H1 (cell line): Measurements from ENCODE around the gene DAPK3. TPM values are rescaled to one million over a fixed set of nuclear protein-coding genes. Genes with fewer than 3 reads are reported as not detected.

Source experiments
- CTCF ChIA-PET: fragments of 300-600 bp; sonication (Branson Sonifier 250); formaldehyde crosslinking; loops from one replicate; lab custom pipeline; 2021; ENCODE audit not compliant: partially characterized antibody; lab: Charles Lee
- POLR2A ChIA-PET: fragments of 300-600 bp; sonication (Branson Sonifier 250); formaldehyde crosslinking; loops from one replicate; lab custom pipeline; 2021; ENCODE audit warnings: inconsistent platforms; ENCODE audit not compliant: partially characterized antibody; lab: Charles Lee
- DNase-seq, 2 experiments: peaks; one replicate each; pipeline versions ENCODE4 v3.0.0 to v3.0.0-alpha.2; 2010 to 2022; ENCODE audit warnings: low spot score in 2 of 2, low read depth in 1 of 2, mixed read lengths in 1 of 2
- FAIRE-seq: peaks from 2 replicates; lab custom pipeline; 2011; peaks lifted over from hg19 to GRCh38; lab: Jason Lieb, UNC
- H2AFZ ChIP-seq: 2 replicates; pipeline ENCODE4 v1.8.1; 2012; ENCODE audit warnings: low read length, inconsistent platforms
- H2AK5ac ChIP-seq: 2 replicates; pipeline ENCODE4 v1.6.1; 2013; ENCODE audit warnings: low read depth, low read length
- H2BK120ac ChIP-seq: replicated peaks from 2 replicates; pipeline ENCODE3; 2013; ENCODE audit warnings: low read depth, low read length, inconsistent platforms
- H2BK12ac ChIP-seq: 2 replicates; pipeline ENCODE4 v1.6.1; 2013; ENCODE audit warnings: low read depth, low read length
- H2BK15ac ChIP-seq: 2 replicates; pipeline ENCODE4 v1.6.1; 2013; ENCODE audit warnings: low read length
- H2BK20ac ChIP-seq: 2 replicates; pipeline ENCODE4 v1.6.1; 2013; ENCODE audit warnings: low read length
- H2BK5ac ChIP-seq: 2 replicates; pipeline ENCODE4 v1.6.1; 2013; ENCODE audit warnings: low read depth, low read length
- H3K14ac ChIP-seq: 2 replicates; pipeline ENCODE4 v1.6.1; 2013; ENCODE audit warnings: inconsistent platforms; ENCODE audit not compliant: insufficient read length
- H3K18ac ChIP-seq: 2 replicates; pipeline ENCODE4 v1.6.1; 2013; ENCODE audit warnings: low read length; ENCODE audit errors: extremely low read depth
- H3K23ac ChIP-seq: 2 replicates; pipeline ENCODE4 v1.6.1; 2013; ENCODE audit warnings: inconsistent platforms; ENCODE audit not compliant: insufficient read length
- H3K23me2 ChIP-seq: 2 replicates; pipeline ENCODE4 v1.6.1; 2013; ENCODE audit warnings: low read depth, low read length
- H3K27ac ChIP-seq: 2 replicates; pipeline ENCODE4 v1.6.1; 2011; ENCODE audit warnings: low read depth, low read length, inconsistent platforms
- H3K27me3 ChIP-seq, 4 experiments: replicated peaks in 1 of 4; 1 replicate in 1 of 4; 2 replicates in 3 of 4; pipeline versions ENCODE4 v1.6.1 to v1.8.1; 2011 to 2013; ENCODE audit warnings: low read length in 3 of 4, mild to moderate bottlenecking in 3 of 4, inconsistent platforms in 2 of 4, mixed read lengths in 2 of 4, moderate library complexity in 1 of 4; ENCODE audit not compliant: control insufficient read depth in 3 of 4, insufficient read depth in 3 of 4; ENCODE audit errors: extremely low read depth in 1 of 4
- H3K36me3 ChIP-seq, 4 experiments: 2 replicates each; pipeline versions ENCODE4 v1.6.1 to v1.8.1; 2011 to 2013; ENCODE audit warnings: mild to moderate bottlenecking in 4 of 4, low read length in 3 of 4, moderate library complexity in 2 of 4, control low read depth in 1 of 4, inconsistent platforms in 1 of 4; ENCODE audit not compliant: insufficient read depth in 4 of 4, control insufficient read depth in 2 of 4
- H3K4ac ChIP-seq: replicated peaks from 2 replicates; pipeline ENCODE3; 2013; ENCODE audit warnings: low read length, low read depth, mixed read lengths, inconsistent platforms; ENCODE audit not compliant: insufficient read length
- H3K4me1 ChIP-seq, 4 experiments: replicated peaks in 1 of 4; 1 replicate in 1 of 4; 2 replicates in 3 of 4; pipeline versions ENCODE4 v1.6.1 to v1.8.1; 2011 to 2013; ENCODE audit warnings: low read length in 3 of 4, inconsistent platforms in 2 of 4, mixed read lengths in 1 of 4; ENCODE audit not compliant: insufficient read depth in 4 of 4, control insufficient read depth in 3 of 4
- H3K4me2 ChIP-seq, 2 experiments: 2 replicates each; pipeline versions ENCODE4 v1.6.1 to v1.8.1; 2011 to 2013; ENCODE audit warnings: low read depth in 2 of 2, low read length in 2 of 2, control low read depth in 1 of 2, inconsistent platforms in 1 of 2, mild to moderate bottlenecking in 1 of 2; ENCODE audit not compliant: insufficient read depth in 1 of 2
- H3K4me3 ChIP-seq, 4 experiments: fragments of 200-600, 300-600 bp in 1 of 4; sonication (generic), shearing (Covaris generic), sonication (Bioruptor Twin) in 1 of 4; 2 replicates each; pipeline versions ENCODE4 v1.5.1 to v1.8.1; 2011 to 2016; ENCODE audit warnings: low read length in 4 of 4, low read depth in 3 of 4, control low read depth in 2 of 4, inconsistent platforms in 2 of 4, mild to moderate bottlenecking in 2 of 4, mixed read lengths in 1 of 4, moderate library complexity in 1 of 4; ENCODE audit not compliant: insufficient read depth in 2 of 4; ENCODE audit errors: extremely low read depth in 1 of 4
- H3K56ac ChIP-seq: replicated peaks from 2 replicates; pipeline ENCODE3; 2013; ENCODE audit warnings: low read depth, mild to moderate bottlenecking, mixed read lengths, low read length, inconsistent platforms; ENCODE audit not compliant: insufficient read length
- H3K79me1 ChIP-seq: 2 replicates; pipeline ENCODE4 v1.6.1; 2013; ENCODE audit warnings: low read depth, low read length, control low read depth
- H3K79me2 ChIP-seq, 2 experiments: 2 replicates each; pipeline versions ENCODE4 v1.6.1 to v1.8.1; 2012 to 2013; ENCODE audit warnings: low read length in 2 of 2, mild to moderate bottlenecking in 2 of 2, inconsistent platforms in 1 of 2; ENCODE audit not compliant: insufficient read depth in 2 of 2, control insufficient read depth in 1 of 2
- H3K9ac ChIP-seq, 4 experiments: replicated peaks in 1 of 4; 1 replicate in 1 of 4; 2 replicates in 3 of 4; pipeline versions ENCODE4 v1.6.1 to v1.8.1; 2011 to 2013; ENCODE audit warnings: low read depth in 3 of 4, low read length in 3 of 4, control low read depth in 2 of 4, mild to moderate bottlenecking in 2 of 4, moderate library complexity in 2 of 4, inconsistent platforms in 1 of 4; ENCODE audit errors: extremely low read depth in 1 of 4
- H3K9me3 ChIP-seq, 2 experiments: 2 replicates each; pipeline versions ENCODE4 v1.6.1 to v1.8.1; 2012 to 2013; ENCODE audit warnings: mild to moderate bottlenecking in 2 of 2, moderate library complexity in 2 of 2, control low read depth in 1 of 2, inconsistent platforms in 1 of 2, low read depth in 1 of 2, low read length in 1 of 2, mixed read lengths in 1 of 2; ENCODE audit not compliant: insufficient read depth in 2 of 2
- H4K20me1 ChIP-seq, 2 experiments: replicated peaks in 1 of 2; 2 replicates each; pipeline versions ENCODE3 to v1.8.1; 2011 to 2013; ENCODE audit warnings: inconsistent platforms in 2 of 2, low read length in 2 of 2, mild to moderate bottlenecking in 1 of 2; ENCODE audit not compliant: insufficient read depth in 2 of 2, control insufficient read depth in 1 of 2
- H4K5ac ChIP-seq: 2 replicates; pipeline ENCODE4 v1.6.1; 2013; ENCODE audit warnings: low read length, low read depth, mixed read lengths, inconsistent platforms; ENCODE audit not compliant: insufficient read length
- H4K8ac ChIP-seq: 2 replicates; pipeline ENCODE4 v1.8.0; 2013; ENCODE audit warnings: mild to moderate bottlenecking, moderate library complexity, low read length, inconsistent platforms; ENCODE audit not compliant: insufficient read depth; ENCODE audit errors: extremely low read depth
- H4K91ac ChIP-seq: replicated peaks from 2 replicates; pipeline ENCODE3; 2013; ENCODE audit warnings: low read length, mixed read lengths, inconsistent platforms; ENCODE audit not compliant: insufficient read length
- JUN ChIP-seq: IDR thresholded peaks from 2 replicates; pipeline ENCODE4 v1.6.1; 2011; ENCODE audit warnings: low read depth, mild to moderate bottlenecking, improper control_type of control experiment, low read length
- POLR2AphosphoS5 ChIP-seq: IDR thresholded peaks from 2 replicates; pipeline ENCODE4 v1.6.1; 2011; ENCODE audit warnings: low read depth, low read length
- RAD21 ChIP-seq, 2 experiments: IDR thresholded peaks in 1 of 2; conservative IDR thresholded peaks in 1 of 2; 2 replicates each; pipeline ENCODE4 v1.6.1; 2011; ENCODE audit warnings: low read depth in 2 of 2, low read length in 2 of 2, improper control_type of control experiment in 1 of 2, inconsistent platforms in 1 of 2, mild to moderate bottlenecking in 1 of 2, moderate library complexity in 1 of 2
- SIN3A ChIP-seq, 2 experiments: IDR thresholded peaks in 1 of 2; conservative IDR thresholded peaks in 1 of 2; 2 replicates each; pipeline ENCODE4 v1.6.1; 2011 to 2012; ENCODE audit warnings: low read length in 2 of 2, improper control_type of control experiment in 1 of 2, low read depth in 1 of 2, mild to moderate bottlenecking in 1 of 2
- WGBS, 2 experiments: shearing (Covaris generic) in 1 of 2; methylation state at CpG; one replicate each; pipeline versions ENCODE4 v1.1.6 to v1.1.7; 2013 to 2015; ENCODE audit warnings: low lambda C conversion rate in 2 of 2, mixed read lengths in 2 of 2, inconsistent platforms in 1 of 2, low coverage in 1 of 2, missing lambda C conversion rate in 1 of 2; ENCODE audit not compliant: insufficient replicate concordance in 2 of 2, insufficient coverage in 1 of 2, insufficient read length in 1 of 2; ENCODE audit errors: extremely low coverage in 1 of 2, missing lambda C conversion rate in 1 of 2; 5-methylcytosine and 5-hydroxymethylcytosine counted together
- polyA plus RNA-seq, 7 experiments: library from polyadenylated mRNA; depleted of rRNA in 3 of 7; stranded (reverse) in 5 of 7; unstranded in 2 of 7; fragments of >200 nt in 5 of 7; fragments of 200-250 nt in 2 of 7; gene quantifications; 1 replicate in 5 of 7; 2 replicates in 1 of 7; 4 replicates in 1 of 7; pipeline versions ENCODE4 v1.2.1 to v1.2.3, GENCODE V29; 2011 to 2013; ENCODE audit warnings: missing spikeins in 2 of 7, mixed read lengths in 2 of 7
- total RNA-seq: library from RNA; stranded (reverse); fragmentation: NEBNext Ultra II Directional; extraction: Animal tissue kit (Norgen Biotek cat#: 25700); gene quantifications from 2 replicates; pipeline ENCODE4 v1.2.1, GENCODE V29; 2021
- TF ChIP-seq, protein P1 (sequence below), 3 experiments: IDR thresholded peaks; 1 replicate in 2 of 3; 2 replicates in 1 of 3; pipeline versions ENCODE4 v1.5.1 to v1.6.1; 2011; ENCODE audit warnings: low read length in 3 of 3, mild to moderate bottlenecking in 3 of 3, inconsistent platforms in 2 of 3, low read depth in 1 of 3, moderate library complexity in 1 of 3; ENCODE audit not compliant: insufficient read depth in 1 of 3; ENCODE audit errors: control extremely low read depth in 1 of 3

DAPK3 gene
- total and polyA plus RNA-seq, 2 of the 8 experiments (the other 6 are each of a cell fraction or from before 2014, with no cell fraction given) = 53.2 to 78.1 TPM

DNA sequence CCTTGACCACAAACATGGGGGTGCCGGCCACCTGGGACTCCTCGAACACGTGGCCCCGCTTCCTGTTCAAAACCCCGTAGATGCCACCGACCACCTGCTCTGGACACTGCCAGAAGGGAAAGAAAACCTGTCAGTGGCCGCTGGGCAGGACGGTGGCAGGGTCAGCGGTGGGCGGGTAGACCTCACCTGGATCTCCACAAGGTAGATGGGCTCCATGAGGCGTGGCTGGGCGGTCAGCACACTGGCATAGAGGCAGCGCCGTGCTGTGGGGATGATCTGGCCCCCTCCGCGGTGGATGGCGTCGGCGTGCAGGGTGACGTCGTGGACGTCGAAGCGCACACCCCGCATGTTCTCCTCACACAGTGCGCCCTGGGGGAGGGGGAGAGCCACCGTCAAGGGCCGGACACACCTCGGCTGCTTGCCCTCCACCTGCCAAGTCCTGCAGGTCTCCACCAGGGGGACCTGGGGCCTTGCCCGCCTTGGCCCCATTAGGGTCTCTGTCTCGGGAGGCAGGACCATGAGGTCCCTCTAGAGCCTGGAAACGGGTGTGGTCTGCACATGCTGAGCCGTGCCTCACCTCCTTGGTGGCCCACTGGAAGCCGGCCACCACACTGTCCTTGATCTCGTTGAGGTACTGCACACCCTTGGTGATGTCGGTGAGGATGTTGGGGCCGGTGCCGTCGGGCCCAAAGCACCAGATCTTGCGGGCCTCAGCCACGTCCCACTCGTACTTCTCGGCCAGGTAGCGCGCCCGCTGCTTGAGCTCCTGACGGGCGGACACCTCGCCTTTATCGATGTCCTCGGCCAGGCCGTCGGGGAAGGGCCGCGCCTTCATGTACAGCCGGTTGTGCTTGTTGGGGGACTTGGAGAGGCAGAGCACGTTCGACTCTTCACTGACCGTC lies 6.6 kb upstream of the DAPK3 start:
- Histone ChIP-seq H2AK5ac (no peak overlapping the region), H3K56ac (no peak overlapping the region), H3K36me3 (peaks cover 65 to 76% (median 73%) of the 10 kb centered on the region in 4 experiments), H2BK12ac (no peak overlapping the region), H3K4me1 (peaks cover 0 to 2% (median under 1%) of the 10 kb centered on the region in 4 experiments; a peak in 4 of 7 replicates), H4K91ac (no peak overlapping the region), H3K79me1 (peaks cover 13% of the 10 kb centered on the region), H2BK5ac (no peak overlapping the region; the same call in 1 of the 2 replicates), H3K79me2 (peaks cover 3 to 40% of the 10 kb centered on the region in 2 experiments; a peak in 3 of 4 replicates), H3K23ac (no peak overlapping the region), H3K4me3 (no peak overlapping the region), H3K14ac (no peak overlapping the region), H3K9ac (no peak overlapping the region), H2AFZ (no peak overlapping the region), H2BK15ac (no peak overlapping the region), H4K20me1 (peaks cover 63 to 65% of the 10 kb centered on the region in 2 experiments), H4K8ac (peak overlapping the region; percentile 90), H2BK20ac (no peak overlapping the region), H2BK120ac (no peak overlapping the region), H3K18ac (no peak overlapping the region), H3K23me2 (no peaks in the 10 kb centered on the region), H4K5ac (no peak overlapping the region), H3K27me3 (no peaks in the 10 kb centered on the region), H3K4ac (no peak overlapping the region), H3K4me2 (no peak overlapping the region), H3K9me3 (no peaks in the 10 kb centered on the region), H3K27ac (no peak overlapping the region)
- DNase-seq (peak in 1 of 2 experiments; percentile 54), FAIRE-seq (no peak)
- whole genome bisulfite sequencing, 2 experiments = 96% methylated on average over 55 of the region's 59 CpGs; no CpG with 5 or more reads in 1 of the 2 experiments
- ChIA-PET POLR2A (interaction anchor here (0.7 to 12.0 kb wide), 7 partner anchors 7 to 121 kb away, joined by 3 to 870 read pairs (median 4); partner anchors contain the start of genes DAPK3 and EEF2), CTCF (interaction anchor here (1.6 to 2.1 kb wide), 2 partner anchors 11 to 23 kb away, joined by 3 to 6 read pairs; no protein-coding TSS in a partner anchor)
- TF ChIP-seq, protein P1, sequence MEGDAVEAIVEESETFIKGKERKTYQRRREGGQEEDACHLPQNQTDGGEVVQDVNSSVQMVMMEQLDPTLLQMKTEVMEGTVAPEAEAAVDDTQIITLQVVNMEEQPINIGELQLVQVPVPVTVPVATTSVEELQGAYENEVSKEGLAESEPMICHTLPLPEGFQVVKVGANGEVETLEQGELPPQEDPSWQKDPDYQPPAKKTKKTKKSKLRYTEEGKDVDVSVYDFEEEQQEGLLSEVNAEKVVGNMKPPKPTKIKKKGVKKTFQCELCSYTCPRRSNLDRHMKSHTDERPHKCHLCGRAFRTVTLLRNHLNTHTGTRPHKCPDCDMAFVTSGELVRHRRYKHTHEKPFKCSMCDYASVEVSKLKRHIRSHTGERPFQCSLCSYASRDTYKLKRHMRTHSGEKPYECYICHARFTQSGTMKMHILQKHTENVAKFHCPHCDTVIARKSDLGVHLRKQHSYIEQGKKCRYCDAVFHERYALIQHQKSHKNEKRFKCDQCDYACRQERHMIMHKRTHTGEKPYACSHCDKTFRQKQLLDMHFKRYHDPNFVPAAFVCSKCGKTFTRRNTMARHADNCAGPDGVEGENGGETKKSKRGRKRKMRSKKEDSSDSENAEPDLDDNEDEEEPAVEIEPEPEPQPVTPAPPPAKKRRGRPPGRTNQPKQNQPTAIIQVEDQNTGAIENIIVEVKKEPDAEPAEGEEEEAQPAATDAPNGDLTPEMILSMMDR (IDR thresholded peaks at IDR 0.05; ENCODE audit: control extremely low read depth in 1 of 3, insufficient read depth in 1 of 3, low read depth in 1 of 3, low read length in 3 of 3) = peak; percentile 31 to 53 (median 44)
- TF ChIP-seq SIN3A (conservative IDR thresholded peaks at IDR 0.05 in 1 of 2, IDR thresholded peaks at IDR 0.05 in 1 of 2; ENCODE audit: low read depth in 1 of 2, low read length in 2 of 2) (0 out of 4 replicates have a peak, but pooled peaks of 1 of the 2 experiments have one; percentile 19), JUN (no peak), POLR2AphosphoS5 (peak; percentile 82), RAD21 (IDR thresholded peaks at IDR 0.05 in 1 of 2, conservative IDR thresholded peaks at IDR 0.05 in 1 of 2; ENCODE audit: low read depth in 2 of 2, low read length in 2 of 2) (0 out of 4 replicates have a peak, but pooled peaks of 1 of the 2 experiments have one; percentile 2)
